ENCODE results near the gene ZNF107.

- TF ChIP-seq CTCF (IDR thresholded peaks at IDR 0.05): no peak
- TF ChIP-seq POLR2A (IDR thresholded peaks at IDR 0.05): no peak
Observed at GRCh38 chr7:64643566-64643965, 22.4 kb upstream of the ZNF107 start.
